ENCODE measurements around the gene MAT2A. TPM values are rescaled to one million over a fixed set of nuclear protein-coding genes. Genes with fewer than 3 reads are reported as not detected.

MAT2A gene
- total and polyA plus RNA-seq, 9 of the 15 experiments (the other 6 are each of a cell fraction or from before 2014, with no cell fraction given) = 130 to 1,027 (median 240) TPM

GRCh38 chr2:85547089-85547858 lies 8.3 kb downstream of the MAT2A start (continued):
- no peak for TF ChIP-seq VEZF1 (CRISPR knock-in tag; IDR thresholded peaks at IDR 0.05)
- peak; percentile 64 for TF ChIP-seq FIP1L1 (IDR thresholded peaks at IDR 0.05; ENCODE audit: low read depth, low read length, poor library complexity, severe bottlenecking)
- no peak for TF ChIP-seq ZNF140 (CRISPR knock-in tag; IDR thresholded peaks at IDR 0.05)
- no peak for TF ChIP-seq DNMT1 (IDR thresholded peaks at IDR 0.05)
- peak; percentile 36 for TF ChIP-seq RBM22 (IDR thresholded peaks at IDR 0.05; ENCODE audit: low read depth, low read length, poor library complexity, severe bottlenecking)
- TF ChIP-seq TEAD4 (IDR thresholded peaks at IDR 0.05; ENCODE audit: low read length) = no peak
- TF ChIP-seq TEAD4 (CRISPR knock-in tag; IDR thresholded peaks at IDR 0.05; ENCODE audit: borderline replicate concordance) = no peak
- peak; percentile 4 for TF ChIP-seq POLR2B (IDR thresholded peaks at IDR 0.05; ENCODE audit: low read depth, partially characterized antibody)
- TF ChIP-seq CHD2 (IDR thresholded peaks at IDR 0.05; ENCODE audit: low read depth, low read length) = 0 out of 2 replicates have a peak, but pooled peaks have one; percentile 23
- TF ChIP-seq, protein P1, sequence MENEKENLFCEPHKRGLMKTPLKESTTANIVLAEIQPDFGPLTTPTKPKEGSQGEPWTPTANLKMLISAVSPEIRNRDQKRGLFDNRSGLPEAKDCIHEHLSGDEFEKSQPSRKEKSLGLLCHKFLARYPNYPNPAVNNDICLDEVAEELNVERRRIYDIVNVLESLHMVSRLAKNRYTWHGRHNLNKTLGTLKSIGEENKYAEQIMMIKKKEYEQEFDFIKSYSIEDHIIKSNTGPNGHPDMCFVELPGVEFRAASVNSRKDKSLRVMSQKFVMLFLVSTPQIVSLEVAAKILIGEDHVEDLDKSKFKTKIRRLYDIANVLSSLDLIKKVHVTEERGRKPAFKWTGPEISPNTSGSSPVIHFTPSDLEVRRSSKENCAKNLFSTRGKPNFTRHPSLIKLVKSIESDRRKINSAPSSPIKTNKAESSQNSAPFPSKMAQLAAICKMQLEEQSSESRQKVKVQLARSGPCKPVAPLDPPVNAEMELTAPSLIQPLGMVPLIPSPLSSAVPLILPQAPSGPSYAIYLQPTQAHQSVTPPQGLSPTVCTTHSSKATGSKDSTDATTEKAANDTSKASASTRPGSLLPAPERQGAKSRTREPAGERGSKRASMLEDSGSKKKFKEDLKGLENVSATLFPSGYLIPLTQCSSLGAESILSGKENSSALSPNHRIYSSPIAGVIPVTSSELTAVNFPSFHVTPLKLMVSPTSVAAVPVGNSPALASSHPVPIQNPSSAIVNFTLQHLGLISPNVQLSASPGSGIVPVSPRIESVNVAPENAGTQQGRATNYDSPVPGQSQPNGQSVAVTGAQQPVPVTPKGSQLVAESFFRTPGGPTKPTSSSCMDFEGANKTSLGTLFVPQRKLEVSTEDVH (IDR thresholded peaks at IDR 0.05; ENCODE audit: low read depth, partially characterized antibody) = peak; percentile 21
- TF ChIP-seq RBFOX2 (IDR thresholded peaks at IDR 0.05; ENCODE audit: low read depth, low read length) = peak; percentile 55
- no peak for TF ChIP-seq SPI1 (IDR thresholded peaks at IDR 0.05; ENCODE audit: borderline replicate concordance, low read depth, low read length)
- TF ChIP-seq MIER1 (IDR thresholded peaks at IDR 0.05; ENCODE audit: low read depth) = no peak
- TF ChIP-seq, protein P2, sequence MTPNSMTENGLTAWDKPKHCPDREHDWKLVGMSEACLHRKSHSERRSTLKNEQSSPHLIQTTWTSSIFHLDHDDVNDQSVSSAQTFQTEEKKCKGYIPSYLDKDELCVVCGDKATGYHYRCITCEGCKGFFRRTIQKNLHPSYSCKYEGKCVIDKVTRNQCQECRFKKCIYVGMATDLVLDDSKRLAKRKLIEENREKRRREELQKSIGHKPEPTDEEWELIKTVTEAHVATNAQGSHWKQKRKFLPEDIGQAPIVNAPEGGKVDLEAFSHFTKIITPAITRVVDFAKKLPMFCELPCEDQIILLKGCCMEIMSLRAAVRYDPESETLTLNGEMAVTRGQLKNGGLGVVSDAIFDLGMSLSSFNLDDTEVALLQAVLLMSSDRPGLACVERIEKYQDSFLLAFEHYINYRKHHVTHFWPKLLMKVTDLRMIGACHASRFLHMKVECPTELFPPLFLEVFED (CRISPR knock-in tag; conservative IDR thresholded peaks at IDR 0.05) = peak; percentile 95
- no peak for TF ChIP-seq EZH2 (IDR thresholded peaks at IDR 0.05; ENCODE audit: borderline replicate concordance, low read depth, low read length)

All from K562 (cell line).